SK-N-SH (cell line): ENCODE results near the gene GLB1L3. TPM values are rescaled to one million over a fixed set of nuclear protein-coding genes. Genes with fewer than 3 reads are reported as not detected.

Source experiments
- CTCF ChIA-PET: fragments of 300-600, 350-600 bp; formaldehyde crosslinking; extraction: SDS; loops from one replicate; lab custom pipeline; 2021; lab: Yijun Ruan, JAX
- POLR2A ChIA-PET: fragments of 350-600 bp; sonication (Branson Sonifier 250); formaldehyde crosslinking; extraction: SDS; loops from one replicate; lab custom pipeline; 2020; ENCODE audit warnings: antibody characterized with exemption, inconsistent platforms; lab: Yijun Ruan, JAX
- DNase-seq: peaks from one replicate; pipeline ENCODE4 v3.0.0; 2012
- H2AFZ ChIP-seq: fragments of 200-600 bp; sonication (generic); 2 replicates; pipeline ENCODE4 v1.8.1; 2016; ENCODE audit warnings: antibody characterized with exemption, mild to moderate bottlenecking, low read depth
- H3F3A ChIP-seq: fragments of 200-600 bp; sonication (generic); replicated peaks from 2 replicates; pipeline ENCODE3; 2016; ENCODE audit warnings: antibody characterized with exemption, mild to moderate bottlenecking; ENCODE audit not compliant: insufficient read depth
- H3K27ac ChIP-seq, 2 experiments: fragments of 200-500 bp in 1 of 2; fragments of 200-600 bp in 1 of 2; sonication (Bioruptor generic) in 1 of 2; sonication (generic), shearing (Covaris generic) in 1 of 2; 2 replicates each; pipeline versions ENCODE4 v1.5.1 to v1.6.1; 2014 to 2016; ENCODE audit warnings: low read depth in 2 of 2, inconsistent platforms in 1 of 2, low read length in 1 of 2, mild to moderate bottlenecking in 1 of 2, mixed read lengths in 1 of 2
- H3K27me3 ChIP-seq: fragments of 200-600 bp; sonication (generic), shearing (Covaris generic); 2 replicates; pipeline ENCODE4 v1.6.1; 2016; ENCODE audit warnings: mixed run types; ENCODE audit not compliant: insufficient read depth
- H3K36me3 ChIP-seq, 2 experiments: fragments of 200-500 bp in 1 of 2; fragments of 200-600 bp in 1 of 2; sonication (Bioruptor generic) in 1 of 2; sonication (generic) in 1 of 2; replicated peaks in 1 of 2; 2 replicates each; pipeline versions ENCODE3 to v1.5.1; 2014 to 2016; ENCODE audit warnings: low read length in 1 of 2, mild to moderate bottlenecking in 1 of 2; ENCODE audit not compliant: insufficient read depth in 2 of 2, control insufficient read depth in 1 of 2
- H3K4me1 ChIP-seq, 2 experiments: fragments of 200-500 bp in 1 of 2; fragments of 200-600 bp in 1 of 2; sonication (Bioruptor generic) in 1 of 2; sonication (generic), shearing (Covaris generic) in 1 of 2; 2 replicates each; pipeline versions ENCODE4 v1.5.1 to v1.6.1; 2014 to 2016; ENCODE audit warnings: low read depth in 1 of 2, low read length in 1 of 2, mixed run types in 1 of 2; ENCODE audit not compliant: insufficient read depth in 2 of 2, control insufficient read depth in 1 of 2
- H3K4me2 ChIP-seq: fragments of 200-600 bp; sonication (generic), shearing (Covaris generic); 2 replicates; pipeline ENCODE4 v1.6.1; 2017; ENCODE audit warnings: mixed run types
- H3K4me3 ChIP-seq, 2 experiments: fragments of 200-500 bp in 1 of 2; fragments of 200-600 bp in 1 of 2; sonication (Bioruptor generic) in 1 of 2; sonication (generic), shearing (Covaris generic) in 1 of 2; 2 replicates each; pipeline versions ENCODE4 v1.5.1 to v1.8.1; 2014 to 2016; ENCODE audit warnings: low read depth in 2 of 2, inconsistent platforms in 1 of 2, low read length in 1 of 2, mild to moderate bottlenecking in 1 of 2, mixed read lengths in 1 of 2, moderate library complexity in 1 of 2
- H3K79me2 ChIP-seq: fragments of 200-600 bp; sonication (generic); 2 replicates; pipeline ENCODE4 v1.8.1; 2017; ENCODE audit warnings: mild to moderate bottlenecking; ENCODE audit not compliant: insufficient read depth
- H3K9ac ChIP-seq: fragments of 200-600 bp; sonication (generic); 2 replicates; pipeline ENCODE4 v1.6.1; 2017; ENCODE audit warnings: mixed run types
- H3K9me2 ChIP-seq: fragments of 200-600 bp; sonication (generic); 2 replicates; pipeline ENCODE4 v1.6.1; 2017; ENCODE audit warnings: mixed run types
- H3K9me3 ChIP-seq: fragments of 200-600 bp; sonication (generic); 2 replicates; pipeline ENCODE4 v1.6.1; 2017; ENCODE audit warnings: mixed run types, mild to moderate bottlenecking, moderate library complexity
- H4K20me1 ChIP-seq: fragments of 200-600 bp; sonication (generic); 2 replicates; pipeline ENCODE4 v1.6.1; 2017; ENCODE audit warnings: mild to moderate bottlenecking, mixed run types; ENCODE audit not compliant: insufficient read depth
- CTCF ChIP-seq: fragments of 200-600 bp; sonication (generic); IDR thresholded peaks from 2 replicates; pipeline ENCODE4 v1.6.1; 2017; ENCODE audit warnings: antibody characterized with exemption, mild to moderate bottlenecking, moderate library complexity
- ELF1 ChIP-seq: IDR thresholded peaks from 2 replicates; pipeline ENCODE4 v1.4.0; 2012
- EP300 ChIP-seq, 2 experiments: IDR thresholded peaks; 2 replicates each; pipeline versions ENCODE4 v1.4.0 to v1.6.1; 2012; ENCODE audit warnings: borderline replicate concordance in 1 of 2, low read depth in 1 of 2, low read length in 1 of 2
- FOSL2 ChIP-seq: IDR thresholded peaks from 2 replicates; pipeline ENCODE4 v1.4.0; 2012; ENCODE audit warnings: low read depth, mild to moderate bottlenecking, moderate library complexity, borderline replicate concordance
- FOXM1 ChIP-seq: IDR thresholded peaks from 2 replicates; pipeline ENCODE4 v1.4.0; 2012; ENCODE audit warnings: low read depth, mild to moderate bottlenecking
- GABPA ChIP-seq: IDR thresholded peaks from 2 replicates; pipeline ENCODE4 v1.4.0; 2012; ENCODE audit warnings: low read depth, mild to moderate bottlenecking
- MXI1 ChIP-seq: IDR thresholded peaks from 2 replicates; pipeline ENCODE4 v1.6.1; 2012; ENCODE audit warnings: mild to moderate bottlenecking, low read depth, low read length, improper control_type of control experiment
- POLR2AphosphoS5 ChIP-seq: IDR thresholded peaks from 2 replicates; pipeline ENCODE4 v1.6.1; 2012; ENCODE audit warnings: low read depth, low read length
- RFX5 ChIP-seq: IDR thresholded peaks from 2 replicates; pipeline ENCODE4 v1.6.1; 2012; ENCODE audit warnings: mild to moderate bottlenecking, improper control_type of control experiment, low read length
- RXRA ChIP-seq: IDR thresholded peaks from 2 replicates; pipeline ENCODE4 v1.4.0; 2012; ENCODE audit warnings: low read depth, mild to moderate bottlenecking, borderline replicate concordance
- SIN3A ChIP-seq: IDR thresholded peaks from 2 replicates; pipeline ENCODE4 v1.6.1; 2012; ENCODE audit warnings: low read depth, mild to moderate bottlenecking, low read length, moderate library complexity, borderline replicate concordance
- SMC3 ChIP-seq: IDR thresholded peaks from 2 replicates; pipeline ENCODE4 v1.6.1; 2012; ENCODE audit warnings: low read depth, low read length, improper control_type of control experiment
- TAF1 ChIP-seq: IDR thresholded peaks from 2 replicates; pipeline ENCODE4 v1.6.1; 2012; ENCODE audit warnings: low read depth, mild to moderate bottlenecking, low read length, moderate library complexity, borderline replicate concordance
- YY1 ChIP-seq: IDR thresholded peaks from 2 replicates; pipeline ENCODE4 v1.4.0; 2012; ENCODE audit warnings: low read depth, mild to moderate bottlenecking
- WGBS: methylation state at CpG from one replicate; pipeline ENCODE4 v1.1.6; 2017; ENCODE audit warnings: low lambda C conversion rate; 5-methylcytosine and 5-hydroxymethylcytosine counted together
- polyA plus RNA-seq, 3 experiments: library from polyadenylated mRNA; depleted of rRNA; stranded (reverse); fragments of >200 nt; gene quantifications; 2 replicates each; pipeline ENCODE4 v1.2.3, GENCODE V29; 2012
- TF ChIP-seq, protein P1 (sequence below): fragments of 150-350 bp; IDR thresholded peaks from 2 replicates; pipeline ENCODE4 v1.6.1; 2017; ENCODE audit warnings: antibody characterized with exemption, low read length, low read depth, borderline replicate concordance
- TF ChIP-seq, protein P2 (sequence below): IDR thresholded peaks from 2 replicates; pipeline ENCODE4; 2012
- TF ChIP-seq, protein P3 (sequence below): IDR thresholded peaks from 2 replicates; pipeline ENCODE4 v1.4.0; 2012; ENCODE audit warnings: low read depth, borderline replicate concordance
- TF ChIP-seq, protein P4 (sequence below): IDR thresholded peaks from 2 replicates; pipeline ENCODE4 v1.4.0; 2012; ENCODE audit warnings: low read depth

The GLB1L3 gene
- polyA plus RNA-seq, 1 of the 3 experiments (the other 2 are of a cell fraction) = not detected

DNA sequence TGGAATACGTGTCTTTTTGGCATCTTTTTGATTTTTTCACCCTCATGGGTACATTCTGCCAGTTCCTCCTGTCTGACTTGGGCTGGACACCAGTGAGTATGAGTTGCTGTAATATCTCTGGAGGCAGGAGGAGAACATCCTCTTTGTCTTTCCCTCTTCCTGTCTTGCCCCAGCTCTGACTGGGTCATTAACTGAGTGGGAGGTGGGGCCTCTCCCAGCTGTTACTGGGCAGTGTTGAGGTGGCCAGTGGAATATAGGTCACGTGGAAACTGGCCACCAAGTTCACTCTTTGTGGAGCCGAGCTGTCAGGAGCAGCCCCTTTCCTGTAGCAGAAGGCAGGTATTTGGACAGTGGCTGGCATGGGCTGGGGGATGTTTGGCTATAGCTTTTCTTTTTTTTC is 57.8 kb downstream of the GLB1L3 start:
- no peaks in the 10 kb centered on the region for H4K20me1 ChIP-seq
- H3K9me3 ChIP-seq = no peaks in the 10 kb centered on the region
- H3K4me1 ChIP-seq = peaks cover 0 to 3% of the 10 kb centered on the region in 2 experiments; a peak in 2 of 4 replicates
- H3K27me3 ChIP-seq = peaks cover 7% of the 10 kb centered on the region; the same call in 1 of the 2 replicates
- ChIA-PET CTCF (interaction anchor here (0.9 kb wide), 1 partner anchor 20 kb away, joined by 3 read pairs; no protein-coding TSS in a partner anchor), POLR2A (no interaction called here)
- H3K4me2 ChIP-seq = no peak overlapping the region
- H3K9me2 ChIP-seq = no peaks in the 10 kb centered on the region
- H3F3A ChIP-seq = no peaks in the 10 kb centered on the region
- no peaks in the 10 kb centered on the region for H3K36me3 ChIP-seq
- no peaks in the 10 kb centered on the region for H3K79me2 ChIP-seq
- no peak for DNase-seq
- H2AFZ ChIP-seq = no peak overlapping the region
- WGBS = 59% methylated on average over 3 of the region's 3 CpGs
- no peak overlapping the region for H3K9ac ChIP-seq
- TF ChIP-seq SIN3A = no peak
- TF ChIP-seq, protein P1, sequence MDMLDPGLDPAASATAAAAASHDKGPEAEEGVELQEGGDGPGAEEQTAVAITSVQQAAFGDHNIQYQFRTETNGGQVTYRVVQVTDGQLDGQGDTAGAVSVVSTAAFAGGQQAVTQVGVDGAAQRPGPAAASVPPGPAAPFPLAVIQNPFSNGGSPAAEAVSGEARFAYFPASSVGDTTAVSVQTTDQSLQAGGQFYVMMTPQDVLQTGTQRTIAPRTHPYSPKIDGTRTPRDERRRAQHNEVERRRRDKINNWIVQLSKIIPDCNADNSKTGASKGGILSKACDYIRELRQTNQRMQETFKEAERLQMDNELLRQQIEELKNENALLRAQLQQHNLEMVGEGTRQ = no peak
- no peak overlapping the region for H3K27ac ChIP-seq
- H3K4me3 ChIP-seq = no peak overlapping the region

- H3K4me3 ChIP-seq = no peak overlapping the region
- no peak overlapping the region for H3K27ac ChIP-seq
- H3K79me2 ChIP-seq = no peaks in the 10 kb centered on the region
- no peak overlapping the region for H3K9ac ChIP-seq
- peaks cover 0 to 3% of the 10 kb centered on the region in 2 experiments; a peak in 2 of 4 replicates for H3K4me1 ChIP-seq
- H3K27me3 ChIP-seq = peaks cover 7% of the 10 kb centered on the region; the same call in 1 of the 2 replicates
- no peaks in the 10 kb centered on the region for H4K20me1 ChIP-seq
- H3F3A ChIP-seq = no peaks in the 10 kb centered on the region
- no peak for TF ChIP-seq MXI1
- TF ChIP-seq RFX5 = no peak
- no peak for TF ChIP-seq ELF1
- TF ChIP-seq SIN3A = no peak
- TF ChIP-seq, protein P2, sequence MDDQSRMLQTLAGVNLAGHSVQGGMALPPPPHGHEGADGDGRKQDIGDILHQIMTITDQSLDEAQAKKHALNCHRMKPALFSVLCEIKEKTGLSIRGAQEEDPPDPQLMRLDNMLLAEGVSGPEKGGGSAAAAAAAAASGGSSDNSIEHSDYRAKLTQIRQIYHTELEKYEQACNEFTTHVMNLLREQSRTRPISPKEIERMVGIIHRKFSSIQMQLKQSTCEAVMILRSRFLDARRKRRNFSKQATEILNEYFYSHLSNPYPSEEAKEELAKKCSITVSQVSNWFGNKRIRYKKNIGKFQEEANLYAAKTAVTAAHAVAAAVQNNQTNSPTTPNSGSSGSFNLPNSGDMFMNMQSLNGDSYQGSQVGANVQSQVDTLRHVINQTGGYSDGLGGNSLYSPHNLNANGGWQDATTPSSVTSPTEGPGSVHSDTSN = no peak
- TF ChIP-seq POLR2AphosphoS5 = no peak
- TF ChIP-seq, protein P3, sequence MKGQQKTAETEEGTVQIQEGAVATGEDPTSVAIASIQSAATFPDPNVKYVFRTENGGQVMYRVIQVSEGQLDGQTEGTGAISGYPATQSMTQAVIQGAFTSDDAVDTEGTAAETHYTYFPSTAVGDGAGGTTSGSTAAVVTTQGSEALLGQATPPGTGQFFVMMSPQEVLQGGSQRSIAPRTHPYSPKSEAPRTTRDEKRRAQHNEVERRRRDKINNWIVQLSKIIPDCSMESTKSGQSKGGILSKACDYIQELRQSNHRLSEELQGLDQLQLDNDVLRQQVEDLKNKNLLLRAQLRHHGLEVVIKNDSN = no peak
- TF ChIP-seq SMC3 = no peak
- TF ChIP-seq FOXM1 = no peak
- no peak for TF ChIP-seq EP300 (IDR thresholded peaks at IDR 0.05; ENCODE audit: borderline replicate concordance in 1 of 2, low read depth in 1 of 2, low read length in 1 of 2)
- TF ChIP-seq YY1 = no peak
- no peak for TF ChIP-seq GABPA
- TF ChIP-seq CTCF = no peak
- no peak for TF ChIP-seq RXRA
- no peak for TF ChIP-seq TAF1
- TF ChIP-seq, protein P4, sequence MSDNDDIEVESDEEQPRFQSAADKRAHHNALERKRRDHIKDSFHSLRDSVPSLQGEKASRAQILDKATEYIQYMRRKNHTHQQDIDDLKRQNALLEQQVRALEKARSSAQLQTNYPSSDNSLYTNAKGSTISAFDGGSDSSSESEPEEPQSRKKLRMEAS = no peak
- no peak for TF ChIP-seq FOSL2
- ChIA-PET CTCF (interaction anchor here (0.9 kb wide), 1 partner anchor 18 kb away, joined by 3 read pairs; no protein-coding TSS in a partner anchor), POLR2A (no interaction called here)
- DNase-seq = no peak
- H2AFZ ChIP-seq = no peak overlapping the region
- H3K9me3 ChIP-seq = no peaks in the 10 kb centered on the region
- H3K9me2 ChIP-seq = no peaks in the 10 kb centered on the region
- no peak overlapping the region for H3K4me2 ChIP-seq
- H3K36me3 ChIP-seq = no peaks in the 10 kb centered on the region
- WGBS = 73% methylated on average over 10 of the region's 10 CpGs
Measured at GRCh38 chr11:134334796-134335571, 58.8 kb downstream of the GLB1L3 start.
